GM13976 (cell line): ENCODE data around the gene PLCB1.

Experiments
- DNase-seq: peaks from one replicate; pipeline ENCODE4 v3.0.0; 2012; ENCODE audit warnings: low spot score
- CTCF ChIP-seq: IDR thresholded peaks from 2 replicates; pipeline ENCODE4 v1.5.1; 2012; ENCODE audit warnings: borderline replicate concordance, mild to moderate bottlenecking; ENCODE audit not compliant: insufficient read depth; ENCODE audit errors: extremely low read depth, missing control alignments, control extremely low read depth
- in situ Hi-C: fragments of 300-500 bp; cut with MboI; formaldehyde crosslinking; loops from one replicate; pipeline ENCODE4 v1.12.0; 2022; ENCODE audit warnings: low sequenced_read_pairs, mixed read lengths, inconsistent platforms; ENCODE audit not compliant: unreplicated experiment

Gene PLCB1

DNA sequence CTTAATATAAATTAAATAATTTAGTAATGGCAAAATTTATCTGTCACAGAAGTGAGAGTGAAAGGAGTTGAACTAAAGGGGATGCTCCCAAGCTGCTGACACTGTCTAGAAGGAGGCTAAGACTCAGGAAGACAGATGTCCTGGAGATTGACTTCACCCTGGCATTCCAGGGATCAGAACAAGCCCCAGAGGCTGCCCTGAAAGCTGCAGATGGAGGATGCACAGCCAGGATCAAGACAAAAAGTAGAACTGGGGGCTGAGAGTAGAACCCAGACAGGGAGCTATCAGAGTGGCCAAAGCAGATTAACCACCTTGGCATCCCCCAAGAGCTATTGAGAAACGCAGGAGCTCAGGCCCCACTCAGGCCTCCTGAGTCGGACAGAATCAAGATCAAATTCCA, 747.6 kb downstream of the PLCB1 start:
- no peak for TF ChIP-seq CTCF
- in situ Hi-C loops: no loop called here
- no peak for DNase-seq

DNA sequence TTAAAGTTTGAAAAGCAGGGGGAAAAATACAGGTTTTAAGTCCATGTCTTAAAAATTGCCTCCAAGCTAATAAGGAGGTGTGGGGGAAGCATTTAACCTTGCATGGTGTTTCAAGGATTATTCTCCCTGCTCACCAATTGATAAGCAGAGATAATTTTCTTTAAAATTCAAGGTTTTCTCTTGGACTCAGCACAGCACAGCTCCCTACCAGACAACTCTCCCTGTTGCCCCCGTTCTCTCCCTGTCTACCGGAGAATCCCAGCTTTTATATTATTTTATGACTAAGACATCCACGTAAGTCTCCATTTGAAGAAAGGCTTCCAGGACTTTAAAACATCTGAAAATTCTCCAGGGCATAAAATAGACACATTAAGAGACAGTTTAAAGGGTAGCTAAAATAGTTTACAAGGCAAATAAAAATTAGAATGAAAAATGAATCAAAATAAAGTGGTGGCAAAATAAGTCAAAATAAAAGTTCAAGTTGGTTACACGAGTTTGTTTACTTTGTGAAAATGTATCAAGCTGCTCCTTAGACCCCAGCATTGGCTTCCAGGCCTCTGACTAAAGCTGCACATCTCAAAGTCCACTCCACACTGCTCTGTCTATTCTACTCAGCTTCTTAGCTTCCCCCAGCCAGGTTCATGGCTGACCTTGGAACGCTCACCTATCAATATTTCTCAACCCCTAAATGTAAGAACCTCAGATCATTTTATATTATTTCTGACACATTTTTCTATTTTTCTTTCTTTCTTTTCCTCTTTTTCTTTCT, 748.2 kb downstream of the PLCB1 start:
- DNase-seq: no peak
- no peak for TF ChIP-seq CTCF
- in situ Hi-C loops: no loop called here

DNA sequence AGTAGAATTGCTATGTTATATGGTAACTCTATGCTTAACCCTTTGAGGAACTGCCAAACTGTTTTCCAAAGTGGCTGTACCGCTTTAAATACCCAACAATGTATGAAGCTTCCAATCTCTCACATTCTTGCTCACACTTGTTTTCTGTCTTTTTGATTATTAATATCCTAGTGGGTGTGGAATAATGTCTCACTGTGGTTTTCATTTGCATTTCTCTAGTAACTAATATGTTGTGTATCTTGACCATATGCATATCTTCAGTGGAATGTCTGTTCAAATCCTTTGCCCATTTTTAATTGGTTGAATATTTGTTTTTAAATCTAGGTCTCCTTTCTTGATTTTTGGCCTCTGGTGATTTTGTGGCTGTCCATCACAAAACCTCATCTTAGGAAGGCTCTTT, 759.0 kb downstream of the PLCB1 start:
- DNase-seq: no peak
- TF ChIP-seq CTCF: no peak
- in situ Hi-C loops: no loop called here

DNA sequence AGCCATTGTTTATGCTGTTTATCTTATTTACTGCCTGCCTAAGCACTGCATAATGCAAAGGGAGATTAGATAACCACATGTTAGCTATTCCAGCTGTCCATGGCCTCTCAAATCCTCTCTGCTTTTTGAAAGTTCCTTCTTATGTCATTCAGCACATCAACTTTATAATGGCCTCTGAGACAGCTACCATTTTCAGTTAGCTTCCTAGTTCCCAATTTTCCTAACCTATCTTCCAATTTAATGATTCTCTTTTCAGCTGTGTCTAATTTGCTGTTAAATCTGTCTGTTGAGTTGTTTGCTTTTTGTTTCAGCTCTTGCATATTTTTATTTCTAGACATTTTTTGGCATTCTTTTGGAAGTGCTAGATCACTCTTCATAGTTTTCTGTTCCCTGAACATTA, 763.4 kb downstream of the PLCB1 start:
- TF ChIP-seq CTCF: no peak
- no peak for DNase-seq
- in situ Hi-C loops: no loop called here

- TF ChIP-seq CTCF: no peak
- in situ Hi-C loops: no loop called here
- DNase-seq: no peak
Measured at GRCh38 chr20:8898823-8899222, 766.8 kb downstream of the PLCB1 start.

- in situ Hi-C loops: no loop called here
- TF ChIP-seq CTCF: no peak
- DNase-seq: no peak
Measured at GRCh38 chr20:8901237-8902025, 769.4 kb downstream of the PLCB1 start.
